H9 (cell line): ENCODE data around the gene KLHL33. TPM values are rescaled to one million over a fixed set of nuclear protein-coding genes. Genes with fewer than 3 reads are reported as not detected.

Source experiments
- DNase-seq: peaks from one replicate; pipeline ENCODE4 v3.0.0-alpha.2; 2017
- H2AFZ ChIP-seq: one replicate; pipeline ENCODE4 v1.6.1; 2013; ENCODE audit warnings: mild to moderate bottlenecking, low read length, control low read depth, moderate library complexity
- H2AK5ac ChIP-seq: 2 replicates; pipeline ENCODE4 v1.6.1; 2013; ENCODE audit warnings: low read length, control low read depth, mixed read lengths; ENCODE audit not compliant: insufficient read length
- H2BK120ac ChIP-seq: one replicate; pipeline ENCODE4 v1.6.1; 2013; ENCODE audit warnings: low read depth, mild to moderate bottlenecking, low read length, control low read depth, inconsistent platforms; ENCODE audit not compliant: poor library complexity, severe bottlenecking
- H2BK12ac ChIP-seq: 2 replicates; pipeline ENCODE4 v1.6.1; 2013; ENCODE audit warnings: low read length, control low read depth, mixed read lengths, low read depth; ENCODE audit not compliant: insufficient read length
- H2BK15ac ChIP-seq: 2 replicates; pipeline ENCODE4 v1.6.1; 2013; ENCODE audit warnings: low read depth, low read length, control low read depth
- H2BK20ac ChIP-seq: one replicate; pipeline ENCODE4 v1.6.1; 2013; ENCODE audit warnings: low read depth, mild to moderate bottlenecking, low read length, control low read depth, inconsistent platforms; ENCODE audit not compliant: poor library complexity, severe bottlenecking
- H2BK5ac ChIP-seq: 2 replicates; pipeline ENCODE4 v1.6.1; 2013; ENCODE audit warnings: low read length, control low read depth, mixed read lengths; ENCODE audit not compliant: insufficient read length
- H3K14ac ChIP-seq: 2 replicates; pipeline ENCODE4 v1.6.1; 2013; ENCODE audit warnings: low read length, control low read depth; ENCODE audit not compliant: insufficient read depth
- H3K18ac ChIP-seq: 2 replicates; pipeline ENCODE4 v1.6.1; 2013; ENCODE audit warnings: low read depth, mild to moderate bottlenecking, mixed read lengths, low read length, control low read depth; ENCODE audit not compliant: insufficient read length
- H3K23ac ChIP-seq: 2 replicates; pipeline ENCODE4 v1.6.1; 2013; ENCODE audit warnings: low read length, control low read depth, mixed read lengths, low read depth; ENCODE audit not compliant: insufficient read length
- H3K23me2 ChIP-seq: 2 replicates; pipeline ENCODE4 v1.6.1; 2013; ENCODE audit warnings: low read depth, mild to moderate bottlenecking, mixed read lengths, low read length, control low read depth; ENCODE audit not compliant: insufficient read length, poor library complexity, severe bottlenecking
- H3K27ac ChIP-seq: 2 replicates; pipeline ENCODE4 v1.5.1; 2013; ENCODE audit warnings: low read length, control low read depth, mixed read lengths, low read depth; ENCODE audit not compliant: insufficient read length
- H3K27me3 ChIP-seq: 2 replicates; pipeline ENCODE4 v1.6.1; 2013; ENCODE audit warnings: low read length, control low read depth, inconsistent platforms; ENCODE audit not compliant: insufficient read depth
- H3K4ac ChIP-seq: 2 replicates; pipeline ENCODE4 v1.6.1; 2013; ENCODE audit warnings: low read depth, mild to moderate bottlenecking, control low read depth, inconsistent platforms, low read length, moderate library complexity
- H3K4me1 ChIP-seq: 2 replicates; pipeline ENCODE4 v1.6.1; 2013; ENCODE audit warnings: low read length, control low read depth, inconsistent platforms; ENCODE audit not compliant: insufficient read depth
- H3K4me2 ChIP-seq: 2 replicates; pipeline ENCODE4 v1.6.1; 2013; ENCODE audit warnings: low read length, control low read depth, mixed read lengths; ENCODE audit not compliant: insufficient read length, insufficient read depth
- H3K56ac ChIP-seq: 2 replicates; pipeline ENCODE4 v1.6.1; 2013; ENCODE audit warnings: low read depth, mild to moderate bottlenecking, mixed read lengths, low read length, control low read depth; ENCODE audit not compliant: insufficient read length
- H3K79me1 ChIP-seq: 2 replicates; pipeline ENCODE4 v1.6.1; 2013; ENCODE audit warnings: low read depth, mild to moderate bottlenecking, moderate library complexity, low read length, control low read depth, inconsistent platforms; ENCODE audit not compliant: insufficient read depth, poor library complexity, severe bottlenecking
- H3K79me2 ChIP-seq: 2 replicates; pipeline ENCODE4 v1.6.1; 2013; ENCODE audit warnings: low read length, control low read depth, inconsistent platforms; ENCODE audit not compliant: insufficient read depth
- H3K9ac ChIP-seq: 2 replicates; pipeline ENCODE4 v1.6.1; 2013; ENCODE audit warnings: low read length, control low read depth, mixed read lengths; ENCODE audit not compliant: insufficient read length; ENCODE audit errors: extremely low read depth
- H3K9me3 ChIP-seq: one replicate; pipeline ENCODE4 v1.6.1; 2013; ENCODE audit warnings: low read depth, low read length, inconsistent platforms; ENCODE audit not compliant: control insufficient read depth
- H3T11ph ChIP-seq: one replicate; pipeline ENCODE4 v1.6.1; 2013; ENCODE audit warnings: mild to moderate bottlenecking, low read length, control low read depth, inconsistent platforms
- H4K20me1 ChIP-seq: one replicate; pipeline ENCODE4 v1.6.1; 2013; ENCODE audit not compliant: control insufficient read depth, insufficient read length, insufficient read depth
- H4K5ac ChIP-seq: 2 replicates; pipeline ENCODE4 v1.6.1; 2013; ENCODE audit warnings: low read depth, mild to moderate bottlenecking, mixed read lengths, low read length, control low read depth; ENCODE audit not compliant: insufficient read length
- H4K8ac ChIP-seq: replicated peaks from 2 replicates; pipeline ENCODE4 v1.6.1; 2013; ENCODE audit warnings: low read length, control low read depth, mixed read lengths, low read depth; ENCODE audit not compliant: insufficient read length
- H4K91ac ChIP-seq: 2 replicates; pipeline ENCODE4 v1.6.1; 2013; ENCODE audit warnings: low read depth, mild to moderate bottlenecking, moderate library complexity, mixed read lengths, low read length, control low read depth; ENCODE audit not compliant: insufficient read length
- H3K27ac Mint-ChIP-seq, 3 experiments: 2 replicates in 2 of 3; 3 replicates in 1 of 3; pipeline ENCODE4 v1.8.0; 2020 to 2021; ENCODE audit warnings: mixed read lengths in 3 of 3, mild to moderate bottlenecking in 1 of 3, moderate library complexity in 1 of 3
- H3K27me3 Mint-ChIP-seq: 2 replicates; pipeline ENCODE4 v1.8.0; 2021; ENCODE audit warnings: low read depth, mild to moderate bottlenecking, moderate library complexity, mixed read lengths
- H3K36me3 Mint-ChIP-seq, 3 experiments: 2 replicates in 2 of 3; 3 replicates in 1 of 3; pipeline ENCODE4 v1.8.0; 2020 to 2021; ENCODE audit warnings: low read depth in 3 of 3, mixed read lengths in 3 of 3; ENCODE audit not compliant: insufficient read depth in 1 of 3
- H3K4me1 Mint-ChIP-seq, 2 experiments: 2 replicates each; pipeline ENCODE4 v1.8.0; 2020; ENCODE audit warnings: mixed read lengths in 2 of 2
- H3K4me3 Mint-ChIP-seq, 2 experiments: 2 replicates in 1 of 2; 3 replicates in 1 of 2; pipeline ENCODE4 v1.8.0; 2020 to 2021; ENCODE audit warnings: mild to moderate bottlenecking in 2 of 2, mixed read lengths in 2 of 2, moderate library complexity in 1 of 2
- H3K9me3 Mint-ChIP-seq, 2 experiments: 2 replicates in 1 of 2; 3 replicates in 1 of 2; pipeline ENCODE4 v1.8.0; 2020; ENCODE audit warnings: mild to moderate bottlenecking in 2 of 2, mixed read lengths in 2 of 2, moderate library complexity in 1 of 2
- CTCF ChIP-seq: fragments of 200-600 bp; sonication (generic); conservative IDR thresholded peaks from 3 replicates; pipeline ENCODE4 v1.8.0; 2021; ENCODE audit warnings: antibody characterized with exemption, mild to moderate bottlenecking
- WGBS: extraction: QIAGEN DNeasy Blood & Tissue Kit; methylation state at CpG from one replicate; pipeline ENCODE4 v1.1.7; 2013; ENCODE audit warnings: missing lambda C conversion rate, low lambda C conversion rate, mixed read lengths; ENCODE audit not compliant: insufficient read length; ENCODE audit errors: extremely low coverage; 5-methylcytosine and 5-hydroxymethylcytosine counted together
- total RNA-seq: library from RNA; stranded (reverse); gene quantifications from 2 replicates; pipeline ENCODE4 v1.2.1, GENCODE V29; 2021

The KLHL33 gene
- total RNA-seq, 1 experiment from 2014 or later = 0.04 TPM

GRCh38 chr14:20400589-20400964 lies 35.4 kb downstream of the KLHL33 start:
- no peak for DNase-seq
- Histone ChIP-seq H3K4me2 (no peak overlapping the region), H3K4me1 (no peaks in the 10 kb centered on the region), H3K56ac (no peak overlapping the region), H3K9ac (no peak overlapping the region), H4K5ac (no peak overlapping the region), H2BK15ac (no peak overlapping the region), H2BK5ac (no peak overlapping the region), H4K91ac (no peak overlapping the region), H2AK5ac (no peak overlapping the region), H2AFZ (no peak overlapping the region), H3K79me1 (no peaks in the 10 kb centered on the region), H2BK12ac (no peak overlapping the region), H2BK120ac (no peak overlapping the region), H3K27ac (no peak overlapping the region), H4K20me1 (no peaks in the 10 kb centered on the region), H3K18ac (no peak overlapping the region), H4K8ac (no peak overlapping the region), H2BK20ac (no peak overlapping the region), H3K14ac (no peak overlapping the region), H3K79me2 (no peaks in the 10 kb centered on the region), H3K9me3 (no peaks in the 10 kb centered on the region), H3T11ph (no peak overlapping the region), H3K23me2 (no peaks in the 10 kb centered on the region), H3K4ac (no peak overlapping the region), H3K23ac (no peak overlapping the region), H3K27me3 (no peaks in the 10 kb centered on the region)
- Mint-ChIP-seq H3K4me3 (no peak overlapping the region), H3K27ac (no peak overlapping the region), H3K4me1 (no peaks in the 10 kb centered on the region), H3K9me3 (no peaks in the 10 kb centered on the region), H3K36me3 (peaks cover 8 to 60% (median 28%) of the 10 kb centered on the region in 3 experiments; a peak in 6 of 7 replicates), H3K27me3 (no peaks in the 10 kb centered on the region)
- no peak for TF ChIP-seq CTCF
- no CpG with 5 or more reads among the region's 1 CpG for WGBS
